8988T (cell line): ENCODE measurements around the gene SVIP.

Experiments
- DNase-seq: peaks from one replicate; pipeline ENCODE4 v3.0.0; 2011

The SVIP gene, protein sequence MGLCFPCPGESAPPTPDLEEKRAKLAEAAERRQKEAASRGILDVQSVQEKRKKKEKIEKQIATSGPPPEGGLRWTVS

DNA sequence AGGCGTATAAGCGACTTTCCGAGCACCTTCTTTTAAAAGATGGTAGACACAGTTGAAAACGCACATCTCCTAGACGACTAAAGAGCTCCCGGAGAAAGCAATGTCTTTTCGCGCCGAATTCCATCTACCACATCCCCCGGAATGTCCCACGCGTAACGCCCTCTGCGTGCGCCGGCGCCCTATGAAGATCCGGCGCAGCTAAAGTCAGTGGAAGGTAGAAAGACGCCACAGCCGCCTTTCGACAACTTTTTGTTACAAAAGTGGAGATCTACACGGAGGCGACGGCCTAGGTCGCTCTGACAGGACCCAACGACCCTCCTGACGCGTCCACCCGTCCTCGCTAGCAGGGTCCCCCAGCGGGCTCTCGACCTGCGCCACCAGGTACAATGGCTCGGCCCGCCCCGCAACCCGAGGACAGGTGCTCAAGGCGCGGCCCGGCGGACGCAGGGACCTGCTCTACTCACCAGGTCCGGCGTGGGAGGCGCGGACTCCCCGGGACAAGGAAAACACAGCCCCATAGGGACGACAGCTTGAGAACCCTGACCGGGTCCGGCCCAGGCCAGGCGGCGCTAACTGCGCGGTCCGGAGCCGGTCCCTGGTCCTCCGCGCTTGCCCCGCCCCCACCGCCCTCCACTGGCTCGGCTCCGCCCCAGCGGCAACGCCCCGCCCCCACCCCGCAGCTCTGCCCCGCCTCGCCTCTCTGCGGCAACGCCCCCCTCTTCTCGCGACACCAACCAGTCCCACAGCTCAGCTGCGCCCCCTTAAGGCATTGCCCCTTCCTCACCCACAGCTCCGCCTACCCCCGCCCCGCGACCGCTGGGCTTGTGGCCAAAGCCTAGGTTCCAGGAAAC, at the start of gene SVIP:
Gene SVIP, minus strand, starts transcription at position 571 of the 851 bp plus-strand sequence. Its CDS starts 53 bp downstream, at position 518.
- DNase-seq, result peak; percentile 45

DNA sequence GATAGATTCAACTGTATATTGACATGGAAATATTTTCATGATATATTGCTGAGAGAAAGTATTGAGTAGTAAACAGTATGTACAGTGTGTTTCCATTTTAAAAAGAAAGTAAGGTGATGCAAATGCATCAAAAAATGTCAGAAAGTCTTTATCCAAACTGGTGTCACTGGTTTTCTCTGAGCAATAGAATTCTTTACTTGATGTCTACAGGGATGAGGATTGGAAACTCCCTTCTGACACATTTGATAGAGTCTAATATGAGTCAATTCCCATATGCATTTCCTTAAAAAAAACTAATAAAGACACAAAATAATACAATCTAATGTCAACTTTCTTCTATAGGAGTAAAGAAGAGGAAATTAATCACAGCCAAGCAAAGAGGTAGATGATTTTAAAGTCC, 49.0 kb upstream of the SVIP start:
- DNase-seq, result no peak

DNA sequence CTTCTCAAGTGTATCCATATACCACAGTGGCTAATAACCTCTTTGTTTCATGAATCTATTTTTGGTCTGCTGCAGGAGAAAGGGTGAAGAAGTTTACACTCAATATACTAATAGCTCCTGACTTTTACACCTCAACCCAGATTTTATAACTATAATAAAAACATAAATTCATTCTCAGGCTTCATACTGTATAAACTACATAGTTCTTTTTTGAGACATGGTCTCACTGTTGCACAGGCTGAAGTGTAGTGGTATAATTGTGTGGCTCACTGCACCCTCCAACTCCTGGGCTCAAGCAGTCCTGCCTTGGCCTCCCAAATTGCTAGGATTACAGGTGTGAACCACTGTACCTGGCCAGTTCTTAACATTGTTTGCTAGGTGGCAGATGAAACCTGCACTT, 48.4 kb upstream of the SVIP start:
- no peak for DNase-seq

DNA sequence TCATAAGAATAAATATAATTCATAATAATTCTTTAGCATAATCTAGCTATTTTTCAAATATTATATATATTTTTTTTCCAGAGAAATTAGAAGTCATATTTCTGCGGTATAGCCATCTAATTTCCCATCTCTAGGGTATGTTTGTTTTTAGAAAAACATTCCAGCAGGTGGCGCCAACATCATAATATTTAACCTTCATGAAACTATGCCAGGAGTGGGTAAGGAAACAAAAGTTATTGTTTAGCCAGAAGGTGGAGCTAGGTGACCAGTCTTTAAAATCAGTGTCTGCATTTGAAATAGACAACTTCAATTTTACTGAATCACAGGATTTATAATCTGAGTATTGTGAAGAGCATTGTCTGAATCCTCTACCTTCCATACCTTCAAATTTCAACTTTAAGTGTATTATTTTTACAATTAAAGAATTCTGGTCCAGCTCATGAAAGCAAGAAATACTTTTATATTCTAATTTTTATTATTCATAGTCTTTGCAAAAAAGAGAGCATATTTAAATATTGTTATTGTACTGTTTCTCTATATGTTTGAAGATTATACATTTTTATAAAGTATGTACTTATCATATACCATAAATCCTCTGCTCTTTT, 46.4 kb upstream of the SVIP start:
- DNase-seq, result peak; percentile 15

DNA sequence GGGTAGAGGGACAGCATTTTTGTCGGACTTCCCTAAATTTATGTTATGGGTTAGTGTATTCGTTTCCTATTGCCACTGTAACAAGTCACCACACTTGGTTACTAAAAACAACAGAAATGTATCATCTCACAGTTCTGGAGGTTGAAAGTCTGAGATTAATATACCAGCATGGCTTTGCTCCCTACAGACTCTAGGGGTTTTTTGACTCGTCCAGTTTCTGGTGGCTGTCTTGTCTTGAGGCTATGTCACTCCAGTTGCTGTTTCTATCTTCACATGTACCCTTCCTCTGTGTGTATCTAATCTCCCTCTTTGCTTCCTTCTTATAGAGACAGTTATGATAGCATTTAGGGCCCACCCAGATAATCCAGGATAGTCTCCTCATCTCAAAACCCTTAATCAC, 39.7 kb upstream of the SVIP start:
- no peak for DNase-seq

DNA sequence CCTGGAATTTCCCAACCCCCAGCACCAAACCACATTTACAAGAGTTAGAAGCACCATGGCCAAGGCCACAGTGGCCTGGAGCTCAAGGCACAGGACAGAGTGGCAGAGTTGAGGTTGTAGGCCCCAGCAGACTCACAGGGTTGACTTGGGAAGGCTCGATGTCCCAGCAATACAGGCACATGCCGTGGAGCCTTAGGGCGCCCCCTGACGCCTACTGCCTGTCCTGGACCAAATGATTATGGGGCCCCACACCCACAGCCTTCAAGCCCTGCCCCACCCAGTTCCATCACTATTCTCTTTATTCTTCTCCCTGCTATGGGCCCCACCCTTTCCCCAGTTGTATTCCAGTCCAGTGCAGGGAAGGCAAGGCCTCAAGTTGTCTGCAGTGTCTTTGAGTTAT, 30.6 kb upstream of the SVIP start, which contains the start of gene CCDC179:
Gene CCDC179, minus strand, starts transcription at position 234 of the 400 bp plus-strand sequence. Its CDS starts 53 bp downstream, at position 181.
- no peak for DNase-seq

DNA sequence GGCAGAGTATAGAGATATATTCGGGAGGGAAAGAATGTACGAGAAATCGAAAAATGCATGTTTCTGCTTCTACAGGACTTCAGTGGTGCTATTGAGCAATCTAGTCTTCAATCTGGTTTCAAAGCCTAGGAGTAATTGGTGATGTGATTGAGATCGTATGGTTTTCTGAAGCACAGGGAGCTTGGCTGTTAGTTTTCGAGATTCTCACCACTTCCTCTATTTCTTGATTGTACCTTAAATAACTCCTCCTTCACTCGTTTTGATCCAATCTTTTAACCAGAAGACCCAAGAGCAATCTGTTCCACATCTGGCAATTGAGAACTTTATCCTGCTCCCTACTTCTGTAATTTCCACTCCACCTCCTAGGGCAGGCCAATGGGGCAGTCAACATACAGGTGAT, 30.2 kb upstream of the SVIP start:
- DNase-seq, result no peak

DNA sequence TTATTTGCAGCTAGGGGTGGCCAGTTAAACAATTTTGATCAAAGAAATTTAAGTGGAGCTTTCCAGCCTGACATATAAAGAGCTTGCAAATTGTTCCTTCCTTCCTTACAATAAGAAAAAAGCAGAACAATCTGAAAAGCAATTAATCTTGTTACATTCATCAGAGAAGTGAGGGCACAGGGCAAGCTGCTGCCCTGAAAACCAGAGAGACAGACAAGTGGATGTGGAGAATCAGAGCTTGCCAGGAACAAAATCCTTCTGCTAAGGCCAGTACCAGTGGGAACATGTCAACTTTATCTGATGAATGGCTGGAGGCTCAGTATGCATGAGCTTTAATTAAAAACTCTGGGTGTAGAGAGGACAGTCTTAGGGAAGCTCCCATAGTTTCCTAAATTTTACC, 21.9 kb upstream of the SVIP start:
- no peak for DNase-seq

DNA sequence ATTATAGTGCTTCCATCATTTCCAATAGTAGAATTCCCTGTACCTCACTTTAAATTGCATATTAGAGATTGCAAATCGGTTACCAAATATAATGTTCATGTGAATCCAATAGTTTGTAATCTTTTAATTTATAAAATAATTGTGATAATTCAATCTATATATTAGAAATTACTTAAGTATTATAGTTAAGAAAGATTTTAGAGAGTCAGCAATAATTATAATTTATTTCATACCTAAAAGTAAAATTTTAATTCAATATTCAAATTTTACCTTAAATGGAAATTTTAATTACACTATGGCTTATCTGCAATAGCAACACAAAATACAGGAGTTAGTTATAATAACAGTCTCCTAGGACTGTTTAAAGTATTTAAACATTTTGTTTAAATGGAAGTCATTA, 17.1 kb upstream of the SVIP start:
- no peak for DNase-seq

DNA sequence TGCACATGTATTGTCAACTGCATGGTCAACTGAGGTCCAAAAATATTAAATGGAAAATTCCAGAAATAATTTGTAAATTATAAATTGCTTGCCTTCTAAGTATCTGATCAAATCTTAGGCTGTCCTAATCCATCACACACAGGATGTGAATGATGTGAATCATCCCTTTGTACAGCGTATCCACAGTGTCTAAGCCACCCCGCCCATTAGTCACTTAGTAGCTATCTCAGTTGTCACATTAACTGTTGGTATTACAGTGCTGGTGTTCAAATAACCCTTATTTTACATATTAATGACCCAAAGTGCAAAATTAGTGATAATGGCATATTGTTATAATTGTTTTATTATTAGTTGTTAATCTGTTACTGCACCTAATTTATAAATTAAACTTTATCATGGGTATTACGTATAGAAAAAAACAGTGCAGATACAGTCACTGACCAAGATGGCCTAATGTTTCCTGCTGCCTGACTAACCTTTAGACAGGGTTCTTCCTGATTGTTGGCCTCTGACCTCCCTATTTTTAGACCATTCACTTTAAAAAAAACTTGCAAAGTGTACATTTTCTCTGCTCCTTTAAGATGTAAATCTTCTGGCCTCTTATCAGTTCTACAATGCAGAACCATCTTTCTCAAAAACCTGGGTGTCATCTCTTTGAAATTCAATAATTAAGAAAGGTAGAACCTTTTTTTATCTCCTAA, 2.9 kb upstream of the SVIP start:
- peak; percentile 24 for DNase-seq

DNA sequence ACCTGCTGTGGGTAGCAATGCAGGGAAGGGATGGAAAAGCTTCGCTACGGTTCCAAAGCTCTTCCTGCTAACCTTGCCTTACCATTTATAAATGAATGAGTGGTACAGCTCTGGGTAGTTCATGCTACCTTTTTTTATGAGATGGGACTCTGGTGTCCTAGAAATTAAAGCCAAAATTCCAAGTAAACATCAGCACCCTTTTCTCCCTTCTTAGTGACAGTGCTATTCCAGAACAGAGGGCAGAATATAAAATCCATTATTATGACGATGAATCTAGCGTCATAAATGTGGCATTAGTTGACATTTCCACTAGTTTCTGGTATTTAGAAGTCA, 447 bp upstream of the SVIP start:
- DNase-seq, result no peak

DNA sequence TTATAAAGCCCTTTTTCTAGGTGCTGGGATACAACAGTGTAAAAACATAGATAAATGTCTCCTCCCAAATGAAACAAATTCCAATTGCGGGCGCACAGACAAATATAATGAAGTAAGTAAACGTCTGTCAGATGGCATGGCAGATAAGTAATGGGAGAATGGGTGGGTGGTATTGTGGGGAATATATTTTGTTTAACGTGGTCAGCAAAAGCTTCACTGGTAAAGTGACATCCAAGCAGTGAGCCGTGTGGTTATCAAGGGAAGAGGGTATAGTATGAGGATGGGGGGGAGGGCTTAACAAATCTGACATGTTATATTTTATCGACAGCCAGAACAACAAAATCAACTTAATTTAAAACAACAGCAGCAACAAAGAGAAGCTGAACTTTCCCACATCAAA, 1.2 kb downstream of the SVIP start:
- DNase-seq, result no peak

DNA sequence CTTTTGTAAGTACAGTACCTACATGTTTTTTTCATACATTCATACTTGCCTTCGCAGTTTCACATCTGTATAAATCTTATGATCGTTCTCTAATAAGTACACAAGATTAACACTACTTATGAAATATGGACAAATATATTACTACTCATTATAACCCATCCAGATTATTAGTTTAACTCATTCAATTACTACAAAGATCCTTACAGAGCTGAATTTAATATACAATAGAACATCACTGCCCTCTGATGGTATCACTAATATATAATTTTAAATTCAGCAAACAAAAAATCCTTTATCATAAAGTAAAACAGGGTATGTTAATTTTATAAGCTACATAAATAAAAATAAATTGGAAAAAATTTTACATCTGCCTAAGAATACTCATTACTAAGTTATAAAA, 7.4 kb downstream of the SVIP start:
- no peak for DNase-seq

DNA sequence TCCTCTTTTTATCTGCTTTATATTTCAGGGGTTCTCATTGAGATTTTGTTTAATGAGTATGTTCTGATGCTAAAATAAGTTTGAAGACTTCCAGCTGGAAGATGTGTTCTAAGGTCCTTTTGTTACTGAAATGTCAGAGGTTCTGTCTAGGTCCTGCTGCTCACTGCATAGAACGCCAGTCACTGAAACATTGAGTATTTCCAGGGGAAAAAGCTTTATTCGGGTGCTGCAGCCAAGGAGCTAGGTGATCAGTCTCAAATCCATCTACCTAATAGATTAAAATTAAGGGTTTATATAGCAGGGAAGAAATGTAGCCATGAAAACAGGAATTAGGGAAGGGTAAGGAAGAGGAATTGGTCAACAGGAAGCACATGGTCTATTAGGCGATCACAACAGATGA, 19.7 kb downstream of the SVIP start:
- DNase-seq, result no peak

DNA sequence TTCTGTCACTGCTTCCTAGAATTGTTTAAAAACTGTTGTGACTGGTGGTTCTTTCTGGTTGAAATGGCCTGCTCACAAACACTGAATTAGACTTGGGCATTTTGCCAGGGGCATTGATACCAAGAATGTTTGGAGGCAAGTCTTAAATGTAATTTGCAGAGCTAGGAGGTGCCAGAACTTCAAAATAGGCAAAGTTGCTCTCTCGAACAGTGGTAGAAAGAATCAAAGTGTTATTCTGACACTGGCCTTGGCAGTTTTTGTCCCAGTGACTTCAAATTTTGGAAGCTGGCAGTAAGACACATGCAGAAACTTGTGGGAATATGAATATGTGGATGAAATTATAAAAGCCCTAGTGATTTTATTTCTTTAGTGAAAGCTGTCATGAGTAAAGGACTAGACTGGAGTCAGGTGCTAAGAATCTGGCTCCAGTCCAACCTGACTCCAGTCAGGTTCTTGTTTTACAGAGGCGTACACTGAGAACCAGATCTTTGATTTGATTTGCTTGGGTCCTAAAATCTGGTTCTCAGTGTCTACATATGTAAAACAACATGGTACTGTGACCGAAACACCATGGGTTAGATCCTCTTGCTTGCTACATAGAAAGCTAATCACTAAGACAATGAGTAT, 20.9 kb downstream of the SVIP start:
- no peak for DNase-seq

DNA sequence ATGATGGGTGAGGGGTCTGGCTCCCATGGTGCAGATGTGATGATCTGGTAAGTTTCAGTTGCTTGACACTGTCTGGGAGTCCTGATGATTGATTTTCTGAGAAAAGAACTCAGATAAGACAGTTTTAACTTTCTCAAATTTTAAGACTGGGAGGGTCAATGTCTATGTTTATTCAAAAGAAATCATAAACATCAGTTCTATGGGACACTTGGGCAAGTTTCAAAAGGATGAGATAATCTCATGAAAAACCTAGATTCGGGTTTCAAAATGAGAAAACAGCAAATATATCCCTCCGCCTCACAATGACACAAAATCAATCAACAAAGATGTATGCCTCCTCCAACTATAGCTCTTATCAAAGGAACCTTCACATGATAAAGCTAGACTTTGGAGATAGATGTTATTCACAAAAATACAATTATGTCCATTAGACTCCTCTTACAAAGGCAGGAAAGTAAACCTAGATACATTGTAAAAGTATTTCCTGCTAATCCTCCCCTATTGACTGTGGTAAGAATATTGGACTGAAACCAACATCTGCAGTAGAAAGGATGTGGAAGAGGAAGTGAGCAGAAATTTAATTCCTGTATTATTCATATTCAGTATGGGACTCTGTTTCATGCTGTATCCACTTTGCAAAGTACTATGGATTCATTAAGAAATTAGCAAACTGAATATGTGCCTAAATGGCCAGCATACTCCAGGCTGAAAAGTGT, 21.6 kb downstream of the SVIP start:
- no peak for DNase-seq

DNA sequence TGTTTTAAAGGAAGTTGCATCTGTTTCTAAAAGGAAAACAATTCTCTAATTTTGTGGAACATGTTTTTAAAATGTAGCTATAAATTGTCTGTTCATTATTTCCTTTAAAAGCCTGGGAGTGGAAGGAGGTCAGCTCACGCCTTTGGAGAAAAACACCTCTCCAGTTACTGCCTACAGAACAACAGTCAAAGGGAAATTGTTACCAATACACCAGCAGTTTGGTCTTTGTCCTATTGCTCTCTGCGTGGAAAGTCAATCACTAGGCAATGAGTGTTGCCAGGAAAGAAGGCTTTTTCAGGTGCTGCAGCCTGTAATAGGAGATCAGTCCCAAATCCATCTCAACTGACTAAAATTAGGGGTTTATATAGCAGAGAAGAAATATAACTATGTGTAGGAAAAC, 22.2 kb downstream of the SVIP start:
- no peak for DNase-seq

DNA sequence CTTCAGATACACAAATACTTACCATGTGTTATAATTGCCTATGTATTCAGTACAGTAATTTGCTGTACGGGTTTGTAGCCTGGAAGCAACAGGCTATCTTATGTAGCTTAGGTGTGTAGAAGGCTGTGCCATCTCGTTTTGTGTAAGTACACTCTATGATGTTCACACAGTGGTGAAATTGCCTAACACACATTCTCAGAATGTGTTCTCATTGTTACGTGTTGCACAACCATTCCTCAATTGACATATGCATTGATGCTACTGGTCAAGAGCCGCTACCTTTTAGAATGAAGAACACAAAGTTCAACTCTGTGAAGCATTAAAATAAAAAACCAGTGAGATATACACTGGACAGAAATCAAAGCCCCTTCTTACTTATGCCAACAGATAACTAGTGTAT, 26.7 kb downstream of the SVIP start:
- DNase-seq, result no peak

DNA sequence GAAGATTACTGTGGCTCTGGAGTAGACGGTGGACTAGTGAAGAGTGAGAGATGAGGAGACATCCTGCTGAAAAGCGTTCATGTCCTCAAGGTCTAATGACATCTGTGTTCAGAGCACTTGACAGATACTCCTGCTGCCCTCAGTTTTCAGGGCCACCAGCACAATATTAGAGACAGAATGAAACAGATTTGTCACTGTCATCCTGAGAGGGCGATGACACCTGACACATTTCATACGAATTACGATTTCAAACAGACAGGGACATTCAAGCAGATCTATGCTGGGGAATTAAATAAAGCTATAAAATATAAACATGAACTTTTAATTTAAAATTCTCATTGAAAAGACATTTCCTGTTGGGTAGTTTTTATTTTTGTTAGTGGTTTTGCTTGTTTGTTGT, 29.1 kb downstream of the SVIP start:
- DNase-seq, result no peak

DNA sequence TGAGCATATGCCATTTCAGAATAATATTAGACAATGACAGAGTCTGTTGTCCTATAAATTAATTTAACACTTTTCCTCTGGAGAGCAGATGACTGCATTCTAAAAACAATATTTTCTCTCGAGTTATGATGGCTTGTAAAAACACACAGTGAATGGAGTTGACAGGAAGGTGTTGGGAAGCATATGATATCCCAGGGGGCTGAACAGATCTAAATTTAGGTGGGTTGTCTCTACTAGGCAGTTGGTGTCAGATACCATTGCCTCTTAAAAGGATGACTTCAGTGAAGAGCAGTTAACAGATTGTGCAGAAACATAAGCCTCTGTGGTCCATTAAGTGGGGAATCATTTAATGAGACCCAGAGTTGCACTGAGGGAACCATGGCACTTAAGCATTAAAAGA, 30.7 kb downstream of the SVIP start:
- DNase-seq, result no peak

DNA sequence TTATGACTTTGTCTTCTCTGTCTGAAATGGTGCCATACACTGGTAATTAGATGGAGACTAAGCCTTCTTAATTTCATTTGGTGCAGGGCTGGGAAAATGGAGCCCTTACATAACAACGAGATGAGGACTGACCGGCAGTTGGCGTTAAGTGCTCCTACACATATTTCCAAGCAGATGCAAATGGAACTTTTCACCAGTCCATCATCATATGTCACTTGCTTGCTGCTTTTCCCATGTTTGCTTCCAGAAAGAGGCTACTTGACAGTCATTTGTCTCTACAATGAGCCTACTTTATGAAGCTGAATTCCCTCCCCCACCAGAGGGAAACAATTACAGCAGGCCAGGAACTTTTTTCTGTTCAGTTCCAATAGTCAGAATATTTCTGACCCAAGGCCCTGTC, 32.6 kb downstream of the SVIP start:
- DNase-seq, result no peak

DNA sequence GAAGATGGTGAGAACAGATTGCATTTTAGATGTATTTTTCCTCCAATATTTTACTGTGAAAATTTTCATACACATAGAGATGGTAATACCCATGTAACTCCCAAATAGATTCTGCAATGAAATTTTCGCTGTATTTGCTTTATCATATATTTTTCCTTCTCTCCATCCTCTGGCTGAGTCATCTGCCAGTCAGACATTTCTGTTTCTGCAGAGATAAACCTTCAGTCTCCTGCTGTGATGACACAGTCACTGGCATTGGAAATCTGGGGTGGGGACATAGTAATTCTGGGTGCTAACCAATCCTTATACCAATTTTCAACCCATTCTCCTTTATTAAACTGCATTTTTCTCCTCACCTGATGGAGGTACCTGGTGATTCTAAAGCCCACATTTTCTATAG, 33.7 kb downstream of the SVIP start:
- no peak for DNase-seq

DNA sequence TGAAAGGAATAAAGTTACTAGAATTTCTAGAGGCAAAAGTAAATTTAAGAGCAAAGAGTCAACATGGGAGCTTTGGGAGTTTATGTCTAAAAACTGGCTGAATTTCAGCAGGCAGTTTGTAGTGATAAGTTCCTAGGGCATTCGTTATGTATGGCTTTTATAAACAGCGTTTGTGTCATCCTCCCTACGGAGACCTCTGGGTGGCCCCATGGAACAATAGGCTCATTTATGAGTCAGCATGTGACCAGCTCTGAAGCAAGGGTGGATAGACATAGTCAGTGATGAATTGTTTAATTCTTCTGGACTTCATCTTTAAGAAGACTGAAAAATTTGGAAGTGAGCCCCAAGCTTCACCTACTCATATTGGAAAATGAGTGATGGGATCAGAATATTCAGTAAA, 37.1 kb downstream of the SVIP start:
- DNase-seq, result no peak
